ENCODE measurements around the gene HELB.
"Not testable (repeated sequence)": the region's sequence is repeated elsewhere in the genome, so short reads cannot be mapped to it uniquely, and the experiment has no call there.

HELB gene

DNA sequence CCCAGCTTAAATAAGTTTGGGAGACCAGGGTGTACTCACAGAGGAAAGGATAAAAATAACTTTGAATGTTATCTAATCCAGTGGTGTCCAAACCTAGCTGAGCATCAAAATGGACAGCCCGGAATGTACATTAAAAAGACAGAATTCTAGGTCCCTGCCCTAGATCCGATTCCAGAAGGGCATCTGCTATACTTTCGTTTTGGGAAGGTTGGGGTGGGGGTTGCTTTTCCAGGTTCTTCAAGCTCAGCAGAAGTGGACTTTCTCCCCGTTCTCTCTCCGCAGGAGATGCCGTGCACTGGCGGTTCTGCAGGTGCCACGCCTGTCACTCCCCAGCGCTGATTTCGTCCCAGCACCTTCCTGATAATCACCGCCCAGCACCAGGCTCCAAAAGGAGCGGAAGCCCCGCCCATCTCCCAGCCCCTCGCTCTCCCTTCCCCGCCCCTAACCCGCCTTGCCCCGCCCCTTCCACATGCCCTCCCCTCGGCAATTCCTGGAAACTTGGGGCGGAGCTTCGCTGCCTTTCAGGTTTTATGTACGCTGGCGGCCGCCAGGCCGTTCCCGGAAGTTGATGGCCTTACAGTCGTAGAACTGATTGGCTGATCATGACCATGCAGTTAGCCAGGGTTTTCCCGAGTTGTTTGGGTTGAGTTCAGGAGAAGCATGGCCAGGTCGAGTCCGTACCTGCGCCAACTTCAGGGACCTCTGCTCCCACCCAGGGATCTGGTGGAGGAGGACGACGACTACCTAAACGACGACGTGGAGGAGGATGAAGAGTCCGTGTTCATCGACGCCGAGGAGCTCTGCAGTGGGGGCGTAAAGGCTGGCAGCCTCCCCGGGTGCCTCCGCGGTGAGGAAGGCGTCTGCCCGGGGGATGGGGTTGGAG is at the start of gene HELB:
HELB (plus strand) TSS at position 550 of the 883 bp plus-strand sequence; CDS start at position 661, 111 bp downstream.
- peak; percentile 86 to 97 for DNase-seq

DNA sequence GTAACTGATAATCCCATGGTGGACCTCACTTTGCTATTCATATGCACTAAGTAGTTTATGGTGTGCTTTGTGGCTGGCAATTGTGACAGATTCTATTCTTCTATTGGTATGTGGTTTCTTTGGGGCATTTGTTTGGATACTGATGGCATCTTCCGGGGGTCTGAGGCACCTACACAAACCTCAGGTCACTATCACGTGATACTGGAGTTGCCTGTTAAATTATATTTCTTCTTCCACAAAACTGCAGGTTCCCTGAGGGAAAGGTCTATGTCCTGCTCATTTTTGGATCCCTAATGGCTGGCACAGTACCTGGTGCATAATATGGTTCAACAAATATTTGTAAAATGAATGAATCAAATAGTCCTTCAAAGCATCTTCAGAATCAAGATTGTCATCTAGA is 49.5 kb upstream of the HELB start:
- DNase-seq, result no peak

DNA sequence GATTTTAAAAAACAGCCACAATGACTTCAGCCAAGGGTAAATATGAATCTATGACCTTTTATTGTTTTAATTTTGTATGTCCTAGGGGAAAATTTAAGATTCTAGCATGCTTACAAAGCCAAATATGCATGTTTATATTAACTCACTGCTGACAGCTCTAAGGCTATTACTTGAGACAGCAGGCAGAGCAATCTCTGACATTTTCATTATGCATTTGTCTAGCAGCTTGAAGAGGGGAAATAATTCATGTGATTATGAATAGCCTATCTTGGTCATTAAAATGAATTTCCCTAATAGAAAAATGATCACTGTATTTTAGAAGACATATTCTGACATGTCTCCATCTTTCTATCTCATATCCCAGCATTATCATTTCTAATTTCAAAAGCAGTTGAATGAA is 46.6 kb upstream of the HELB start:
- no peak for DNase-seq

DNA sequence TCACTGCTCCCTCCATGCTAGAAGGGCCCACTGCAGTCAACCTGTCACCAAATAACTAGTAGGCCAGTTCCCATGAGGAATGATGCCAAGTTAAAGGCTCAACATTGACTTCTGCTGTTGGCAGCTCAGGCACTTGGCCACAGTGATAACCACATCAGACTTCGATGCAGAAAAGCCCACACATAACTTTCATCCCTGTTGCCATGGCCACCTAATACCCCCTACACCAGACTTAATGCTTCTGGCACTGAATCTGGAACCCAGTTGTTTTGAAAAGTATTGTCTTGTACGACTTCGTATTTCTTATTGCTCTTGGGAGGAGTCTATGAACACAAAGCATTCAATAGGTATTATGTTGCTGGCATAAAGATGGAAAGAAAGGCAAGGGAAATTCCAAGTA is 44.3 kb upstream of the HELB start:
- DNase-seq, result no peak

DNA sequence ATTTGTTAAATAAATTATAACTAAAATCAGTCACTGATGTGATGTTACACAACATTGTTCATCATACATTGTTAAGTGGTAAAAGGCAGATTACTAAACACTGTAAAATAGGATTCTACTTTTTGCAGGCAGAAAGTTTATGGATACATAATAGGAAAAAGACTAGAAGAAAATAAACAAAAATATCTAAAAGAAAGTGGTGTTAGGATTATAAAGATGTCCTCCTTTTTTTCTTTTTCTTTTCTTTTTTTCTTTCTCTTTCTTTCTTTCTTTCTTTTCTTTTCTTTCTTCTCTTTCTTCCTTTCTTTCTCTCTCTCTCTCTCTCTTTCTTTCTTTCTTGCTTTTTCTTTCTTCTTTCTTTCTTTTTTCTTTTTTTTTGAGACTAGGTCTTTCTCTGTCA is 39.6 kb upstream of the HELB start:
- no peak for DNase-seq

DNA sequence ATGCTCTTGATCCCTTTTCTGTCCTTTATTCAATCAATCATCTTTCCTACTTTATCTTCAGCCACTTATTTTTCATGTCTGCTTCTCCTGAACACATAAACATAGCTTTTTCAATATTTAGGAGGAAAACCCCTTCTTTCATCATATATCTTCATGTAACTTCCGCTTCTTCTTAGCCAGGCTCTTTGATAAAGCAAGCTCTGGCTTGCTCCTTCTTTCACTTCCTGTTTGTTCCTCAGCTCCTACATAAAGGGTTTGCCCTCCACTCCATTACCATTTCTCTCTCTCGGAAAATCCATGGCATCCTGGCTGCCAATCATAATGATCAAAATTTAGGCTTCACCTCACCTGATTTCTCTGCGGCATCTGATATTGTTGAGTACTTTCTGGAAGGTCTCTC is 33.7 kb upstream of the HELB start:
- no peak for DNase-seq

DNA sequence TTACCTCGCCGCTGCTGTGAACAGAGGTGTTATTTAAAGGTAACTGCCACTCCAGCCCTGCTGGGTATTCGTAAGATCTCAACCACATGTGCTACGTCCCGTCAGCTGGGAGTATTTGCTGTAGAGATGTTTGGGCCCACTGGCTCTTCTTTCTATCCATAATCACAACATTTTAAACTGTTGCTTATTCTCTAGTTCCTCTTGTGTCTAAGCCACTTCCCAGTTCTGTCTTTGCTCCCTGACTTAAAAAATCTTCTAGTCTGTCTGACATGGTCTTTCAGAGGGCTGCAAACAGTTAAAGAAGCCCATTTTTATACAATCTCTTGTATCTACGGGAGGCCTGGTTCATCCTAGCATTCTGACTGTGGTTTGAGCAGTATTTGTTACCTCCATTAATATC is 33.2 kb upstream of the HELB start:
- no peak for DNase-seq

DNA sequence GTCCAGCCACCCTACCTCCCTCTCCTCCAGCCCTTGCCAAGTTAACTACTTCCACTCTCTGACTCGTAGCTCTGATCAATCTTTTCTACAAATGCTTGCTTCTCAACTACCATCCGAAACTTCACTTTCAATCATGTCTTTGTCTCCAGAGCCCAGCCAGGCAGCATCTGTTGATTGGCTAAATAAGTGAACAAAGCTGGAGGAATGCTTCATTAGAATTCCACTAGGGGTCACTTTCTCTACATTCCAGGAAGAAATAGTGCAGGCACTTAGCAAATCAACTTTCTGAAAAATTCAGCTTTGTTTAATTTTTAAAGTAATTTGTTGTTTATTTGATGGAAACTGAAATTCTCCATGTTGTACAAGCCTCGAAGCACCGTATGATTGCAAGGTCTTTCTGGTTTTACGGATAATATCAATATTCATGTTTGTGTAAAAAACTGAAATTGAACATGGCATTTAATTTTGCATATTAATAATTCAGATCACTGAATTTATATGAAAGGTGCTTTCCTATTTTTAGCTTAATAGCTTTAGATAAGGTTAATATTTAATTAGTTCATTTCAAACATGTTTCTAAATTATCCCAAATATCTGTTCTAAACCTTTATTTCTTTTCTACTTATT is 32.4 kb upstream of the HELB start:
- peak in 1 of 2 experiments; percentile 61 for DNase-seq

DNA sequence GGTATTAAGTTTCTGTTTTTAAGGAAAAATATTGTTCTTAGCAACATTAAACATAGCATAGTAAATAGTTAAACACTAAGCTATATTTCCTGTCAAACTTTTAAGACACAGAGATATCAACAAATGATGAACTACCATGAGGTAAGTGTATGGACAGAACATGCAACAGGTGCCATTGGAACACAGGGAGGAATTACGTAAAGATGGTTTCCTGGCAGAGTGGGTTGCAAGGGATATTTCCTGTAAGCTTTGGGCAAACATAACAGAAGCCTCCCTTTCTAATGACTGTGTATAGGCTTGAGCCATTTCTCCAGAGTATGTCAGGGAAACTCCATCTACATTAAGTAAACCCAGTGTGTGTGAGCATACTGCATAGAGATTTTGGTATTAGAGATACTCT is 31.7 kb upstream of the HELB start:
- DNase-seq, result no peak

DNA sequence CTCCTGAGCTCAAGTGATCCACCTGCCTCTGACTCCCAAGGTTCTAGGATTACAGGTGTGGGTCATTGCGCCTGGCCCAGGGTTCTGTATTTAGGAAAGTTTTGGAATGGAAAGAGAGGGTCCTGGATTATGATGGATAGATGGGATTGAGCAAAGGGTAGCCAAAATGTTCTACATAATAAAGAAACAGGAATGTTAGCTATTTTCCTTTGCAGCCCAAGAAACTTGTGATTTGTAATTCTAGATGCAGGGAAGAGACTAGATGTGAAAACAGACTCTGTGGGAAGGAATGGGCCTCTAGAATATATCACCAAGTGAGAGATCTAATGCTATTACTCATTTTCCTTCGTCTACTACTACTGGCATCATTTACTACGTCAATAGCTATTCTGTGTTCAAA is 29.6 kb upstream of the HELB start:
- no peak for DNase-seq

DNA sequence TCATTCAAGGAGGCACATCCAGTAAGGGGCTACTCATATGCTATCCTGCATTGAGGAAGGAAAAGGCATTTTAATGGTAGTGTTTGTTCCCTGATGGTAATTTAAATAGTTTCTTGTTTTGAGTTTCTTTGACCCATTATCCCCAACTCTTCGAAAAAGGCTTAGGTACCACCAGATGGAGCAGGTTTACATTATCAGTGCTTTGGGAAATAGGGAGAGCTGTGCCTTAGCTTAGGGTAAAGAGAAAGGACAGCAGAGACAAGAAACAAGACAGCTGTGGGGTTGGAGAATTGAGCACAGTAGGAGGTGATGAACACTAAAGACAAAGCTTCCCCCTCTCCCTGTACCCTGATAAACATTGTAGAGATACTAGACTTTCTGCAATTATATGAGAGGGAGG is 29.1 kb upstream of the HELB start:
- no peak for DNase-seq

DNA sequence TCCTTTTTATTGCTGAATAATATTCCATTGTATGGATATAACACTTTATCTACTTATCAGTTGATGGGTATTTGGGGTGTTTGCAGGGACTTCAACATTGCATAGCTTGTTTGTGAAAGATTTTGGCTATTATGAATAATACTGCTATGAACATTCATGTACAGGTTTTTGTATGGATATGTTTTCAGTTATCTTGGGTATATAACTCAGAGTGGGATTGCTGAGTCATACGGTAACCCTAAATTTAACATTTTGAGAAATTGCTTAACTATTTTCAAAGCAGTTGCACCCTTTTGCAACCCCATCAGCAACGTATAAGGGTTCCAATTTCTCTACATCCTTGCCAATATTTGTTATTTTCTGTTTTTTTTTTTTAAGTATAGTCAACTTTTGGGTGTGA is 27.3 kb upstream of the HELB start:
- DNase-seq, result no peak

DNA sequence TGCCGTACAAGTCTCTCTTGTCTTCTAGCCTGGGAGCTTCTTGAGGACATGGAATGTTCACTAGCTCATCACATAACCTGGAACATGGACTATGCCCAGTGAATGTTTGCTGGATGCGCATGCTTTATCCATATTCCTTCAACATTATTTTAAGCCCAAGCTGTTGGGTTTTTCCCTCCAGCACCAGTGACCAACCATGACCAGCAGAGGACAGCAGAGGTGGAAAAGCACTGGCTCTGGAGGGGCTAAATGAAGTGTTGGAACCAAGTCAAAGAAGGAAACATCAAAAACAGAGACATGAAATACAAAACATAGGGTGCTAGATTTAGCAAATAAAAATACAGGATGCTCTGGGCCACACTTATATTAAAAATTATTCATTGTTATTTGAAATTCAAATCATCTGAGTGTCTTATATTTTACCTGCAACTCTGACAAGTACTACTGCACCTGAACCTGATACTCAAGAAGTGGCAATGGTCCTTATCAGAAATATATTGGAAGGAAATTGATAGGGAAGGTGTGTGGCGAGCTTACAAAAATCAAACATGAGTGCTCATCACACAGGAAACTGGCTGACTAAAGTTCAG is 23.1 kb upstream of the HELB start:
- DNase-seq, result peak; percentile 23 to 55

DNA sequence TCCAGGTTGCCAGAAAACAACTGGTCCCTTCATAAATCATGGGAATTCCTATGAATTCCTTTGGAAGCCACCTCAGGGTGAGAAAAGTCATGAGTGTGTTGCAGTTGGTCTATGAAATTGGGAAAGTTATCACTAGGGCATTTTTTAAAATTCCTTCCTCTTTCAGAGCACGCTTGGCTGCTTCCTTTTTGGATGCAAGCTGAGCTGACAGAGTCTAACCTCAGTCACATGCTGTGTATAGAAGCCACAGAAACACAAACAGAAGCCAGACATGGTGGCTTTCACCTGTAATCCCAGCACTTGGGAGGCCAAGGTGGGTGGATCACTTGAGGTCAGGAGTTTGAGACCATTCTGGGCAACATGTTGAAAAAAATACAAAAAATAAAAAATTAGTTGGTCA is 21.7 kb upstream of the HELB start:
- DNase-seq, result no peak

DNA sequence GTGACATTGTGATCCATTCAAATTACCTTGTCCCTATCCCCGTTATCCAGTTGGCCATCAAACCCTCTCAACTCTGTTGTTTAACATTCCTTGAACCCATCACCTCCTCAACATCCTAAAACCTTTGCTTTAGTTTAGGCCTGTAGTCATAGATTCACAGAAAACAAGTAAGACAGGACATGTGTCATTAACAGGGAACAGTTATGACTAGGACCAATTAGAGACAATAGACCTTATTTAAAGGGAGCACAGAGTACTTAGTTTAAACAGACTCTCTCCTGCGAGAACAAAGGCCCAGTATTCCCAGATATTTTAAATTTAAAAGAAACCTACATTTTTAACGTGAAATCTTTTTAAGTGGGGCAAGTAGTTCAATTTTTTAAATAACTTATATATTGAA is 20.0 kb upstream of the HELB start:
- no peak for DNase-seq

DNA sequence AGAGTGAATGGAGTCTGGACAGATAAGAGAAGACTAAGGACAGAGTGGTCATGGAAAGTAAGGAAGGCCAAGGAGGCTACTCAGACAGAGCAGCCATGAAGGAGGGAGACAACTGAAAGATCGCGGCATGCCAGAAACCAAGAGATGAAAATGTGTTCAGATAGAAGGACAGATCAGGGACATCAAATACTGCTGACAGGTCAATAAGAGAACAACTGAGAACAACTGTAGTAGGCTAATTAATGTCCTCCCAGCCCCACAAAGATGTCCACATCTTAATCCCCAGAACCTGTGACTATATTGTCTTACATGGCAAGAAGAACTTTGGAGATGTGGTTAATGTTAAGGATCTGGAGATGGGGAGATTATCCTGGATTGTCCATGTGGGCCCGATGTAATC is 15.0 kb upstream of the HELB start:
- DNase-seq, result no peak

DNA sequence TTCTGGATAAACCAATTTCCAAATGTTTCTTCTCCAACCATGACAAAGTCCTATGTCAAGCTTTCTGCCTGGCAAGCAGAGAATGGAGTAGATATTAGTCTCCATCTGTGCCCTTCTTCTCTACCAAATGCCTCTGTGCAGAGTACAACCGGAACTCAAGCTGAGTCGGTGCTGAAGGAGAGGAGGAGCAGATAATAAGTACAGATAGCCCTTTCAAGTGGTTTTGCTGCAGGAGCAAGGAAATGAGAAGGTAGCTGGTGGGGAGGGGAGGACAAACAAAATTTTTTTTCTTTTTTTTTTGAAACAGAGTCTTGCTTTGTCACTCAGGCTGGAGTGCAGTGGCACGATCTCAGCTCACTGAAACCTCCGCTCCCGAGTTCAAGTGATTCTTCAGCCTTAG is 14.2 kb upstream of the HELB start:
- no peak for DNase-seq

DNA sequence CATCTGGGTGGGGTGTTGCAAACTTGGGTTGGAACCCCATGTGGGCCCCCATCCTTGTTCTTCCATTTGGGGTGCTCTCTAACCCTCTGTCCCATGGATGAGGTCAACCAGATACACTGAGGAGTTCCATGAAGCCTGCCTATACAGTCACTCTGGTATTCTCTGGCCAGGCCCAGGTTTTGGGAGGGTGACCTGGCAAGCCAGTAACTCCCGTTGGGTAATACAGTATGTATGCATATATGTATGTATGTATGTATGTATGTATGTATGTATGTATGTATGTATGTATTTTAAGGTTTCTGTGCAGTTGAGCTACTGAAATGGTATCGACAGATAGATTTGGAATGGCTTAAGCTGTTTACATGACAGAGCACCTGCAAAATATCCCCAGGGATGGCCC is 12.8 kb upstream of the HELB start:
- DNase-seq, result no peak

DNA sequence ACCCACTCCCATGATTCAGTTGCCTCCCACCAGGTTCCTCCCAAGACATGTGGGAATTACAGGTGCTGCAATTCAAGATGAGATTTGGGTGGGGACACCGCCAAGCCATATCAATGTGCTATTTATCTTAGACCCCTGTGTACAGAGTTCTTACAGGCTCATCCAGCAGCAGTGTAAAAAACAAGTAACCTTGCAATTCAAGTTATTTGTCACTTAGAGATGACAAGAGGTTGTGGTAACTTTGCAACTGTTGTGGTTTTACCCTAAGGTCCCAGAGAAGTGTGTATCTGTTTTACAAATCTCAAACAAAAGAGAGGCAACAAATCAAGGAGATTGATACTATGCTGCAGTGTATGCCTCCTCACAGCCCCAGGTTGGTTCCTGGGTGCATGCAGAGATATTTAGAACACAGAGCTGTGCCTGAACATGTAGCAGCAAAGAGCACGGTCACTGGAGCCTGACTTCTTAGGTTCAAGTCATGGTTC is 11.5 kb upstream of the HELB start:
- no peak for DNase-seq

DNA sequence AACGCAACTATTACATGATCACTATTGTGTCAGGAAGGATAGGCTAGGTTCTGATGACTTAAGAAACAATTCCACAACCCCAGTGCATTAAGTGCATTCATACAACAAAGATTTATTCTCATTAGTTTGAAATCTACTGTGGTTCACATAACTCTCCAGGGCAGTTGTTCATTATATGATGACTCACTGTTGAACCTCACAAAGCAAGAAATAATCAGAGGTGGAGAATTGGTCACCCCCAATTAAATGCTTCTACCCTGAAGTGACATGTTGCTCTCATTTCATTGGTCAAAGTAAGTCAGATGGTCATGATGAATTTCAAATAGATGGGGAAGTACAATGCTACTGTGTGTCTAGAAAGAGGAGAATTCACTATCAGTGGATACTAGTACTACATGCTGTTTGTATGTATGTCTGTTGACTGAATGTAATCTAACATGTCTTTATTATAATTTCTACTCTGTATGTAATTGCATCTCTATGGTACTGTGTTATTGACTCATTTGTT is 6.1 kb upstream of the HELB start:
- DNase-seq, result no peak

DNA sequence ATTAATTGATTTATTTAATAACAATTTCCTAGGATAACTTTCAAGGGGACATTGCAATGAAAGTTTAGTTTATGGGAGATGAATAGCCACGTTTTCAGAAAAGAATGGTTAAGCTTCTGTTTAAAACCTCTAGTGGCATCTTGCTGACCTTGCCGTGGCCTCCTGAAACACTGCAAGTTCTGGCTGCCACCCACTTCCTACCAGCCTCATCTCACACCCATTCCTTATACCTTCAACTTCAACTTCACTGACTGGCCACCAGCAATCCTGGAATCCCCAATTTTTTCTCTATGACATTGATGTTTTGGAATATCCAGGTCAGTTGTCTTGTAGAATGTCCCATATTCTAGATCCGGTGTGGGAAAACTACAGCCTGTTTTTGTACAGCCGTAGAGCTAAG is 5.2 kb upstream of the HELB start:
- DNase-seq, result no peak

DNA sequence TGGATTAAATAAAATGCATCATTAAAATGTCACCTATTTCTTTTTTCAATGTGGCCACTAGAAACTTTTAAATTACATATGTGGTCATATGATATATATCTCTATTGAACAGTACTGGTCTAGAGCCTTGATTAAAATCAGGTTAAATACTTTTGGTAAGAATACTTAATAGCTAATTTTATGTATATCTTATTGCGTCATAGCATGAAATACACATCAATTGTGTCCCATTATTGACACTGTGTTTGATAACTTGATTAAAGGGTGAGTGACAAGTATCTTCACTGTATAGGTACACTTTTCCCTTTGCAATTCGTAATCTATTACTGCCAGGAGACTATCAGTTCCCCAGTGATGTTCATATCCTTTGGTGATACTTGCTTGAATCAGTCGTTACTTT is 4.4 kb upstream of the HELB start:
- DNase-seq, result no peak

DNA sequence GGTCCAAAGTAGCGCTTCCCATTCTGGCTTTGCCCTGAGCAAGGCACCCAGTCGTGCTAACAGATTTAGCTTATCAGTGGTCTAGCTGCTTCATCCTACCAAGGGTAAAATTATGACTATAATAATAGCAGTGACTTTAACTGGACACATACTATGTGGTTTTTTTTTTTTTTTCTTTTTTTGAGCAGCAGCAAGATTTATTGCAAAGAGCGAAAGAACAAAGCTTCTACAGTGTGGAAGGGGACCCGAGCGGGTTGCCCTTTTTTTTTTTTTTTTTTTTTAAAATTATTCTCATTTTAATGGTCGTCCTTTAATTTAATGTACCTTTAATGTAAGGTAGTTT is 505 bp downstream of the HELB start:
- DNase-seq, result no peak

DNA sequence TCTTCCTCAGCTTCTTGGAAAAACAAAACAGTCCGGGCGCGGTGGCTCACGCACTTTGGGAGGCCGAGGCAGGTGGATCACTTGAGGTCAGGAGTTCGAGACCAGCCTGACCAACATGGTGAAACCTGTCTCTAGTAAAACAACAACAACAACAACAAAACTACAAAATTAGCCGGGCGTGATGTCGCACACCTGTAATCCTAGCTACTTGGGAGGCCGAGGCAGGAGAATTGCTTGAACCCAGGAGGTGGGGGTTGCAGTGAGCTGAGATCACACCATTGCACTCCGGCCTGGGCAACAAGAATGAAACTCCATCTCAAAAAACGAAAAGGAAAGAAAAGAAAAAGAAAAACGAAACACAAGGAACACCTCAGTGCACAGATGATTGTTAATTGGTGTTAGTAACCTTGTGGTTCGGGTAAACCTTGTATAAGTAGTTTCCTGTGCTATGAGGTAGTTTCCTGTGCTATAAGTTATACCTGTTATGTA is 1.1 kb downstream of the HELB start:
- not testable (repeated sequence) for DNase-seq
